GM21423 (cell line): Measurements from ENCODE around the gene IL11RA.
A peak's percentile ranks its signal among the peaks of the same experiment; 100 is the strongest.

Source experiments
- ATAC-seq: cut with Tn5 transposase; IDR thresholded peaks from one replicate; pipeline ENCODE4 v1.9.1; 2021; ENCODE audit warnings: mild to moderate bottlenecking, moderate library complexity; ENCODE audit not compliant: unreplicated experiment

Gene IL11RA

GRCh38 chr9:34684816-34685215 is 32.8 kb downstream of the IL11RA start:
- no peak for ATAC-seq

GRCh38 chr9:34685591-34685990 is 33.6 kb downstream of the IL11RA start:
- ATAC-seq = no peak

- no peak for ATAC-seq
Measured at GRCh38 chr9:34686231-34686630, 34.2 kb downstream of the IL11RA start.

GRCh38 chr9:34686732-34687131 is 34.7 kb downstream of the IL11RA start:
- ATAC-seq = no peak

DNA sequence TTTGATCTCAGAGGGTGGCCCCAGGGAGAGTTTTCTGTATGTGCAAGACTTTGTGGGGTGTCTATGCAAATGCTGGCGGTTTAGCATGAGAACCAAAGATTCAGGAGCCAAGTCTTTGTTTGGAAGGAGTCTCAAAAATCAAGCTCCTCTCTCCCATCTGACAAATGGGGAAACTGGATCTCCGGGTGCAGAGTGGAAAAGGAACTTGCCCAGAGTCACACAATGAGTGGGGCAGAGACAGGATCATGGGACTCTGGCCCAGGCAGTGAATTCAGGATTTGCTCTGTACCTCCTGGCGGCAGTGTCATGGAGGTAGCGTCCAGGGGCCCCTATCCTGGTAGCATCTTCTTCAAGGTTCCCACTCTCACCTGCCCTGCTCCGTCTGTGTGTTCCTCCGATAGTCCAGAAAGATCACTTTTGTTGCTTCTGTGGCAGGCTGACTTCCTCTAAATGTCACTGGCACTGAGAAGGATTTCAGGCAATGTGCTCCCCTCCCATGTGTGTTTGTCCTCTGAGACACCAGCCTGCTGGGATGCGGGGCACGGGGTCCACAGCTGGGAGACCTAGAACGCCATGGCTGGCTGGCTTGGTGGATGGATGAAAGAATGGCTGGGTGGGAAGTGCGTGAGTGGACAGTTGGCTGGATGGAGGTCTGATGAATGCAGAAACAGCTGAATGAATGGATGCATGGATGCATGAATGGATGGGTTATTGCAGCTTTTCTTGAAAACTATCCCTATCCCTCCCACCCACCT is 35.5 kb downstream of the IL11RA start:
- ATAC-seq = no peak

- ATAC-seq = no peak
Measured at GRCh38 chr9:34688329-34689115, 36.5 kb downstream of the IL11RA start.

DNA sequence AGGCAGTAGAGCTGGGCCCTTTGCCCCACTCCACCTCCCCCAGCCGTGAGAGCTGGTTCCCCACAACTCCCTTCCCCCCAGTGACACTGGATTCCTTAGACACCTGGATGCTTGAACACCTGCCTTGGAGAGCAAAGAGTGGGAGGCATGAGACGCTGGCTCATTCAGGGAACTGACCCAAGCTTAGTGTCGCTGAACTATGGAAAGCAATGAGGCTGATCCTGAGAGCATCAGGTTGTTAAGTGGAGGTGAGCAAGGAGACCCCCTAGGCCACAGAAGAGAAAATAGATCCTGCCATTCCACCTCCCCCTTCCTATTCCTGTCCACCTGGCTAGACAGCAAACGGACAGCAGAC is 37.1 kb downstream of the IL11RA start:
- ATAC-seq = no peak

DNA sequence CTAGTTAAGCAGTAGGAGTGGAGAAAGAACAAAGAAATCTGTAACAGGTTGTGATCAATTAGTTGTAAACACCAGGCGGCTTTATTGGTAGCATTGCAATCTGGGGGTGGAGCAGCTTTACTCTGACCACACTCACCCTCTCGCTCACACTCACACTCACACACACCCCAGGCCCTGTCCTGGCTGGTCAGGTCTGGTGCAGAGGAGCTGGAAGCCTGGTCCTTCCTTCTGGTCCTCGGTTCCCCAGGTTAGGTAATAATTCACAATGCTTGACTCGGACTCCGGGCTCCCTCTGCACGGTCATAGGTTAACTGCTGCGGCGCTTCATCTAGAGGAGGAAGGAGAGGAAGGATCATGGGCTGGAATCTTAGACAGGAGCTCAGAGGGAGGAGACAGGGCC is 37.5 kb downstream of the IL11RA start:
- ATAC-seq = no peak

- ATAC-seq = no peak
Measured at GRCh38 chr9:34690983-34691935, 39.3 kb downstream of the IL11RA start, which contains the start of gene CCL19. TSS of gene CCL19 (minus strand) at chr9:34691276. CDS start at chr9:34691139, 137 bp downstream.

- no peak for ATAC-seq
Measured at GRCh38 chr9:34691936-34692315, 39.9 kb downstream of the IL11RA start.

- no peak for ATAC-seq
Measured at GRCh38 chr9:34693560-34693959, 41.6 kb downstream of the IL11RA start.

GRCh38 chr9:34694811-34695210 is 42.8 kb downstream of the IL11RA start:
- ATAC-seq = no peak

DNA sequence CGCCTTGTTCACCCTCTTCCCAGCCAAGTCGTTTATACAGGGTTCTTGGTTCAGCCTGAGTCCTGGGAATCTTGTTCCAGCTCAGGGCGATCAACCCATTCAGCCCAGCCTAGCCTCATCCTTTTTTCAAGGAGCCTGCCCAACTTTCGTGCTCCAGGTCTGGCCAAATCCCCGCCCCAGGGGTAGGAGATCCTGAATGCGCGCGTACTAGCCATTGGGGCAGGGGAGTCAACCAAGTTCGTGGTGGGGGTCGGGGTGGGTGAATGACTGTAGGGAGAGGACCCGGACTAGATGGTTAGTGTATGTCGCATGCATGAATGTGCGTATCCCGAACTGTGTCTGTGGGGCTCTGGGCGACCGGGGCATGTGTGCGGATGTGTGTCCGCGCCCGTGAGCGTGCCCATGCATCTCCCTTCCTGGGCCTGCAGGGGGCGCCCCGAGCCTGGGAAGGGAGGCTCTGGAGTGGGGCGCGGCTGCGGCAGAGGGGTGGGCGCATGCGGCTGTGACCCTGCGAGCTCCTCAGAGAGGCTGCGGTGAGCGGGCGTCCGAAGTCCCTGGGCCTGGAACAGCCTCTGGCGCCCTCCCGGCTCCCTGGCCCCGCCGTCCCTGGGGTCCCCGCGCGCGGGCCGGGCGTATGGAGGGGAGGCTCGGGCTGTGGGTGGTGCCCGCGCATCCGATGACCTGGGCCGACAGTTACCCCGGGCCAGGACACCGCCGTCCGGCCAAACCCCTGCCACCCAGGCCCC is 49.2 kb downstream of the IL11RA start:
- no peak for ATAC-seq

- ATAC-seq = peak; percentile 64
Measured at GRCh38 chr9:34701769-34702736, 50.1 kb downstream of the IL11RA start.

- no peak for ATAC-seq
Measured at GRCh38 chr9:34707130-34707529, 55.1 kb downstream of the IL11RA start.

- no peak for ATAC-seq
Measured at GRCh38 chr9:34709196-34709978, 57.4 kb downstream of the IL11RA start.

- no peak for ATAC-seq
Measured at GRCh38 chr9:34710023-34710422, 58.0 kb downstream of the IL11RA start, which contains the start of gene CCL21. TSS of gene CCL21 (minus strand) at chr9:34710136. CDS start at chr9:34710066, 70 bp downstream.
